HG02623 (cell line): ENCODE data around the gene UBR2.
"Not testable (repeated sequence)": the region's sequence is repeated elsewhere in the genome, so short reads cannot be mapped to it uniquely, and the experiment has no call there.

ENCODE experiments used
- ATAC-seq: cut with Tn5 transposase; IDR thresholded peaks from one replicate; pipeline ENCODE4 v1.9.1; 2021; ENCODE audit warnings: moderate library complexity; ENCODE audit not compliant: unreplicated experiment

Gene UBR2

DNA sequence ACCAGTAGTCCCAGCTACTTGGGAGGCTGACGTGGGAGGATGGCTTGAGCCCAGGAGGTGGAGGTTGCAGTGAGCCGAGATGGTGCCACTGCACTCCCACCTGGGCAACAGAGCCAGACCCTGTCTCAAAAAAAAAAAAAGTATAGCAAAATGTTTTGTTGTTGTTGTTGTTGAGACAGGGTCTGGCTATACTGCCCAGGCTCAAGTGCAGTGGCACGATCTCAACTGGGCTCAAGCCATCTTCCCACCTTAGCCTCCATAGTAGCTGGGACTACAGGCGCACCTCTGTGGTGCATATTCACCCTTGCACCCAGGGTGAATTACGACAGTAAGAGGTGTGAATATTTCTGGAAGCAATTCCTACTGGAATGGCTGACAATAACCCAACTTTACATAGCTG is 11.4 kb upstream of the UBR2 start:
- no peak for ATAC-seq

DNA sequence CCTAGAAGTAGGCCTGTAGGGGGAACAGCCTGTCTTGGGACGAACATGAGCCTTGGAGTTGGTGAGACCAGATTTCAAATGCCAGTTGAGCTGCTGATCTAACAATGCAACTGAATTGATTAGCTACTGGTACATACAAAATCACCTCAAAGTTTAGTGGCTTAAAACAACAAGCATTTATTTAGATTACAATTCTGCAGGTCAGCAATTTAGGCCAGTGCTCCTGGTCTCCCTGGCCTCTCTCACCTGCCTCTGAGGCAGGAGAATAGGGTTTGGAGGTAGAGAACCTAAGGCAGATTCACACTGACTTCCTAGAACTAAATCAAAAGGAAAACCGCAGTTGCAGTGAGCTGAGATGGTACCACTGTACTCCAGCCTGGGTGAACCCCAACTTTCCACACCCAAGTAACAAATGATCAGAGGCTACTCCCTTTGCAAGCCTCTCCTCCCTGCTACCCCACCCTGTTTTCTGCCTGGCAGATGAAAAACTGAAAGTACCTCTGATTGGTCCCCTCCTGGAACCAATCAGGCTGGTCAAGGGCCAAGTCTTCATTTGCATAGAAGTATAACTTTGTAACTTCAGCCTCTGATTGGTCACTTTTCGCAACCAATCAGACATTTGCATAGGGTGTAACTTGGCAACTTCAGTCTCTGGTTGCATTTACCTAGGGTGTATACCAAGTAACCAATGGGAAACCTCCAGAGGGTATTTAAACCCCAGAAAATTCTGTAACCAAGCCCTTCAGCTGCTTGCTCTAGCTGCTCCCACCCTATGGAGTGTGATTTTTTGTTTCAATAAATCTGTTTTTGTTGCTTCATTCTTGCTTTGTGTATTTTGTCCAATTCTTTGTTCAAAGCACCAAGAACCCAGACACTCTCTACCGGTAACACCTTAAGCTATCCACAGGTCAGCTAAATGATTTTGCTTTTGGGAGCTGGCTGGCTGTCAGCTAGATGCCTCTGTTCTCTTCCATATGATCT is 8.1 kb upstream of the UBR2 start:
- ATAC-seq = no peak

DNA sequence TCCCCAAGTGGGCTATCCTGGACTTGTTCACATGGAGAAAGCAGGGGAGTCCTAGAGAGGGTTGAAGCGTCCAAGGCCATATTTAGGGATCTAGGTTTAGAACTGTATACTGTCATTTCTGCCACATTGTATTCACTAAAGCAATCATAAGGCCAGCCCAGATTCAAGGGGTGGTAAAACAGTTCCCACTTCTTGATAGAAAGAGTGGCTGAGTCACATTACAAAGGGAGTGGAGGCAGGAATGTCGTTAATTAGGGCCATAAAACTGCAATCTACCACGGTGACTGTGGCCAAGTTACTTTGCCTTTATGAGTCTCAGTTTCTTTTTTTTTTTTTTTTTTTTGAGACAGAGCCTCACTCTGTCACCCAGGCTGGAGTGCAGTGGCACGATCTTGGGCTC is 7.4 kb upstream of the UBR2 start:
- no peak for ATAC-seq

DNA sequence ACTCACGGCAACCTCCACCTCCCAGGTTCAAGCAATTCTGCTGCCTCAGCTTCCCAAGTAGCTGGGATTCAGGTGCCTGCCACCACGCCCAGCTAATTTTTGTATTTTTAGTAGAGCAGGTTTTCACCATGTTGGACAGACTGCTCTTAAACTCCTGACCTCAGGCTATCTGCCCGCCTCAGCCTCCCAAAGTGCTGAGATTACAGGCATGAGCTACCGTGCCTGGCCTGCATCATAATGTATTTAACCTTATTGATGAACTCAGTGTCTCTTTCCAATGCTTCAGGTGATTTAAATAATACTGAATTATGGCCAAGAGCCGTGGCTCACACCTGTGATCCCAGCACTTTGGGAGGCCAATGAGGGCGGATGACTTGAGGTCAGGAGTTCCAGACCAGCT is 4.6 kb upstream of the UBR2 start:
- not testable (repeated sequence) for ATAC-seq

DNA sequence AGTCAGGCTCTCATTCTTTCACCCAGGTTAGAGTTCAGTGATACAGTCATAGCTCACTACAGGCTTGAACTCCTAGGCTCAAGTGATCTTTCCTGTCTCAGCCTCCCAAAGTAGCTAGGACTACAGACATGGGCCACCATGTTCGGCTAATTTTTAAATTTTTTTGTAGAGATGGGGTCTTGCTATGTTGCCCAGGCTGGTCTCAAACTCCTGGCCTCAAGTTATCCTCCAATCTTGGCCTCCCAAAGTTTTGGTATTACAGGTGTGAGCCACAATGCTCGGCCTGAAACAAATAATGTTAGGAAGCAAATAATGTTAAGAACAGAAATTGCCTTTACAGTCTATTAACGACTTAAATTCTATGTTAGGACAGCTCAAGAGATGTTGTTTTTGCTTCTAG is 1.8 kb upstream of the UBR2 start:
- ATAC-seq = no peak

DNA sequence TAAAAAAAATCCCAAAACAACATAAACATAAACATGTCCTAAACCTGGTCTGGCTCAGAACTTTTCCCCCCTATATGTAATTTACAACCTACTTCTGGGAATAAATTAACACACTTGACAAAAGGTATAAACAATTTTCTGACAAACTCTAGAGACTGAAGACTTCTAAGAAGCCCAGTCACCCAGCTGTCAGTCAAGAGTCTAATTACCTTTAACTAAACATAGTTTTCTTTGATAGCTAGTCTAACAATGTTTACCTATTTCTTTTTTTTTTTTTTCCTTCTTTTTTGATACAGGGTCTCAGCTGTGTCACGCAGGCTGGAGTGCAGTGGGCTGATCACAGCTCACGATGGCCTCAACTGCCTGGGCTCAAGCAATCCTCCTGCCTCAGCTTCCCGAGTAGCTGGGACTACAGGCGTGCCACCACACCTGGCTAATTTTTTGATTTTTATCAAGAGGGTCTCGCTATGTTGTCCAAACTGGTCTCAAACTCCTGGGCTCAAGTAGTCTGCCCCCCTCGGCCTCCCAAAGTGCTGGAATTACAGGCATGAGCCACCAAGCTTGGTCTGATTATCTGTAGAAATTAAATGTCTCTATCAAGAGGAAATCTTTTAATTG is 932 bp upstream of the UBR2 start:
- no peak for ATAC-seq

DNA sequence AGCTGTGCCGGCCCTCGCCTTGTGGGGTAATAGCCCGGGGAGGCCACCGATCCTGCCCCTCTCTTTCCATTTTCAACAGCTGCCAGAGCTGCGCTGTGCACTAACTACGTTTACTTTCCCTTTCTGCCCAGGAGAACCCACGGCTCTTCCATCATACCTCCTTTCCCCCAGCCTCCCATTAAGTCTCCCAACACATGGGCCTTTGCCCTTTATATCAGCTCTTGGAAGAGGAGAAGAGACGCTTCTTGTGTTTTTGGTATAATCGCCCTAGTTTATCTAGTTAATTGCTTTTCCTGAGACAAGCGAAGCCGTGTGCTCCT is 637 bp downstream of the UBR2 start:
- peak; percentile 6 for ATAC-seq

DNA sequence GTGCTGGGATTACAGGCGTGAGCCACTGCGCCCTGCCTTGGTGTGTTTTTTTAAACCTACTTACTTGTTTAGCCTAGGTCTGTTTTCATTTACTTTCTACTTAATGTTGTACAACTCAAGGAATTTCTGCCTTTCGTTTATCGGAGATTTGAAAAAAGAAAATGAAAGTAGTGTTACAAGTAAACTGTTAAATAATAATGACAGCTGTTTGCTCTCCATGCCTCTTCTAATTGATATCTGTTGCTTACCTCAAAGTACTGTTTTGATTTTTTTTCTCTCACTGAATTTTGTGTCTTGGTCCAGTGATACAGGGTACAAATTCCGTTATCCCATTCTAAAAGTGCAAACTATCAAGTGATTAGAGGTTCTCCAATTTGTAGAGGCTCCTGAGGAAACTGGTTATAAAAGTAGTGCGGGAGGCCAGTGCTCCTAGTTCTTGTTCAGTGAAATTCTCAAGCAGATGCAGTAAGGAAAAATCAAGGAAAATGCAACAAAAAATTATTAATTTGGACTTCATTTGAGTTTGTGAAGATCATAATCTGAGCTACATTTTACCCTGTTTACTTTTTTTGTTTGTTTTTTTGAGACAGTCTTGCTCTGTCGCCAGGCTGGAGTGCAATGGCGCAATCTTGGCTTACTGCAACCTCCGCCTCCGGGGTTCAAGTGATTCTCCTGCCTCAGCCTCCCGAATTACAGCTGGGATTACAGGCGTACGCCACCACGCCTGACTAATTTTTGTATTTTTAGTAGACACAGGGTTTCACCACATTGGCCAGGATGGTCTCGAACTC is 2.2 kb downstream of the UBR2 start:
- no peak for ATAC-seq

DNA sequence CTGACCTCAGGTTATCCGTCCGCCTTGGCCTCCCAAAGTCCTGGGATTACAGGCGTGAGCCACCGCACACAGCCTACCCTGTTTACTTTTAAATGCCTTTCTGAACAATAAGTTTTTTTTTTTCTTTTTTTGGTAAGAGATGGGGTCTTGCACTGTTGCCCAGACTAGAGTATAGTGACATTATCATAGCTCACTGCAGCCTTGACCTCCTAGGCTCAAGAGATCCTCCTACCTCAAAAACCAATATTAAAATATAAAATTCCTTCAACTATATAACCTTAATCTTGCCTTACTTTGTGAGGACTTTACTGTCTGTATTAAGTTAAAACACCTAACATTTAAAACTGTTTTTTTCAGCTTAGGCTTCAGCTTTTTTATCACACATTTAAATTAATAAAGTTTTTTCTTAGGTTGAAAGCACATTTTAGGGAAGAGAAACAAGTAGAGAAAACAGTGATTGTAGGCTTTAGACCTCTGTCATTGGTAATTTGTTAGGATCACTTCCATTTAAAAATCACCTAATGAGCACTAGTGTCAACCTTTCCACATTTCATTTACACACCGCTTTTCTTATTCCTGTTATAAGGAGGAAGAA is 2.9 kb downstream of the UBR2 start:
- ATAC-seq = no peak

DNA sequence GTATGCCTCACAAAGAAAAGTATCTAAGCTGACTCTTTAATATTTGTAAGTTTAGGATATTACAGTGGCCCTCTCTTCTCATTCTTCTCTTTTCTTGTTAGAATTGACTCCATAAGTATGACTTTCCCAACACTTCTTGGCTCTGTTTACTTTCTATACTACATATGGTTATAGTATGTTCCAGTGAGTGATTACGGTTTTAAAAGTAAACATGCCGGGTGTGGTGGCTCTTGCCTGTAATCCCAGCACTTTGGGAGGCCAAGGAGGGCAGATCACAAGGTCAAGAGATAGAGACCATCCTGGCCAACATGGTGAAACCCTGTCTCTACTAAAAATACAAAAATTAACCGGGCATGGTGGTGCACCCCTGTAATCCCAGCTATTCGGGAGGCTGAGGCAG is 3.4 kb downstream of the UBR2 start:
- not testable (repeated sequence) for ATAC-seq

DNA sequence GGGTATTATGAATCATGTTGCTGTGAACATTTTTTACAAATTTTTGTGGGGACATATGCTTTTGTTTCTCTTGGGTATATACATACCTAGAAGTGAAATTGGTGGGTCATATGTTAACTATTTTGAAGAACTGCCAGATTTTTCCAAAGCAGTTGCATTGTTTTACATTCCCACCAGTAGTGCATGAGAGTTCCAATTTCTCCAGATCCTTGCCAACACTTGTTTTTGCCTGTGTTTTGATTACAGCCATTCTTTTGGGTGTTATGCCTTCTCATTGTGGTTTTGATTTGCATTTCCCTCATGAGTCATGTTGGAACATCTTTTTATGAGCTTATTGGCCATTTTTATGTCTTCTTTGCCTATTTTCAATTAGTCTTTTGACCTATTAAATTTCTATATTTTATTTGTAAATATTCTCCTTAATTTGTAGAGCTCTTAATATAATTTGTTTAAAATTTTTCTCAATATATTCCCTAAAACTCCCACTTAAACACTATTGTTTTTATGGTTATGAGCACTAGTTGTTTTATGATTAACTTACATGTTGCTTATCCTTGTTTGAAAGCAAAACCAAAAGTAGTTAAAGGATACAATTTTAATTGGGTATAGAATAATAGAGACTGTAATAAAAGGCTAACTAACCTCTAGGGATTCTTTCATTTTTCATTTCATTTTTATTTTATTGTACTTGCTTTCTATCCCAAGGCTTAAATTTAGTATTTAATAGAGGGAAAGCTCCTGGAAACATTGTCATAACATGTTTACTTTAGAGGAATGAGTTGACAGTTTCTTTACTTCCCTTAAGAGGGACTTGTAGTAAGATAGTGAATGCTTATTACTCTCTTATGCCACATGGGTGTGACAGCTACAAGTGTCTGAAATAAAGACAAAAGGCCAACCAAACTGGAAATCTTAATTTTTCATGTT is 5.5 kb downstream of the UBR2 start:
- no peak for ATAC-seq

DNA sequence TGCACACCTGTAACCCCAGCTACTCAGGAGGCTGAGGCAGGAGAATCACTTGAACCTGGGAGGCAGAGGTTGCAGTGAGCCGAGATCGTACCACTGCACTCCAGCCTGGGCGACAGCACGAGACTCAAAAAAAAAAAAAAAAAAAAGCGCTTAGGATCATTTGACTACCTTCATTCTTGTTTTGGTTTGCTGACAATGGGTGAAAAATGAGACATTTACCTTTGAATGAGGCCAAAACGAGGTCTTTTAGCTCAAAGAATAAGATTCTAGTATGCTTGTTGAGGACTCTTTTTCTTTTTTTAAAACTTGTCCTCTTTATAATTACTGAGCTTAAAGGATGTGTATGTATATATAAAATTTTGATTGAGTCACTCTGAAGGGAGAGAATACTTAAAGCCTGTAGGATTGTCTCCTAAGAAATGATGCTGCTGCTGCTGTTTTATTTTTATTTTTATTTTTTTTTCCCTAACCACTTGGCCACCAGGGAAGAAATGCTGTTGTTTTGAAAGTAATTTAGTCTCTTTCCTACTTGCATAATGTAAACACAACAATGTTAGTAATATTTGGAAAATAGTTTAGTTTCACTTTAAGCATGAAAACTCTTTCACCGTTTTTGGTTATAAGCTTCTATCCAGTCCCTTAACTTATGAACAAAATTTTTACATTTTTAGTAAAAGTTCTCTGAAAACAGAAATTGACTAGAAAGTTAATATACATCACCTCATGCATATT is 7.9 kb downstream of the UBR2 start:
- peak; percentile 28 for ATAC-seq

DNA sequence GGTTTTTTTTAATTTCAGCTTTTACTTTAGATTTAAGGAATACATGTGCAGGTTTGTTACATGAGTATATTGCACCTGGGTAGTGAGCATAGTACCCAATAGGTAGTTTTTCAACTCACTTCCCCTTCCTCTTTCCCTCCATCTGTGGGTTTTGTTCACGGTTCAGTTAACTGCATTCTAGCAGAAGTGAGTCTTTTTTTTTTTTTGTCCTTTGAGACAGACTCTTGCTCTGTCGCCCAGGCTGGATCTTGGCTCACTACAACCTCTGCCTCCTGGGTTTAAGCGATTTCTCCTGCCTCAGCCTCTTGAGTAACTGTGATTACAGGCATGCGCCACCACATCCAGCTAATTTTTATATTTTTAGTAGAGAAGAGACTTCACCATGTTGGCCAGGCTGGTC is 8.7 kb downstream of the UBR2 start:
- ATAC-seq = peak; percentile 75

DNA sequence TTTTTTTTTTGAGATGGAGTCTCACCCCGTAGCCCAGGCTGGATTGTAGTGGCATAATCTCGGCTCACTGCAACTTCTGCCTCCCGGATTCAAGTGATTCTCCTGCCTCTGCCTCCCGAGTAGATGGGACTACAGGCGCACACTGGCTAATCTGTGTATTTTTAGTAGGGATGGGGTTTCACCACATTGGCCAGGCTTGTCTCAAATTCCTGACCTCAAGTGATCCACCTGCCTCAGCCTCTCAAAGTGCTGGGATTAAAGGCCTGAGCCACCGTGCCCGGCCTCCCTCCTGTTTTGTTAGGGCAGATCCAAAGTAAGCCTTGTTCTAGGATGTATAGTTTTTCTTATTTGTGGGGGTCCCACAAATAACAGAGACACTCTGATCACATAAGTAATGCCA is 12.7 kb downstream of the UBR2 start:
- not testable (repeated sequence) for ATAC-seq

DNA sequence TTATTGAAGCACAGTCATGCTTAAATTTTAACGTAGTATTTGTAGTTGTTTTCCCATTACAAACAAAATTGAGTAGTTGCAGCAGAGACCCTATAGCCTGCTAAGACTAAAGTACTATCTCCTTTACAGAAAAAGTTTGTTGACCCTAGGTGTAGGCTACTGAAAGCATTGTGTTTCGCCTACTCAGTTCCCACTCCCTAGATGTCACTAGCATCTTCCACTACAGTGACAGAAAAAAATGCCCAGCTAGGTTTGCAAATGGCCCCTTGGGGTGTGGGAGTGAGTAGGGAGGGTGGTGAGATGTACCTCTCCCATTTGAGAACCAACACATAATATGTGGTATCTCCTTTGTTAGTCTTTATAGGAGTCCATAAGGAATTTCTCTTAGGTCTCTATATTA is 34.5 kb downstream of the UBR2 start:
- no peak for ATAC-seq

DNA sequence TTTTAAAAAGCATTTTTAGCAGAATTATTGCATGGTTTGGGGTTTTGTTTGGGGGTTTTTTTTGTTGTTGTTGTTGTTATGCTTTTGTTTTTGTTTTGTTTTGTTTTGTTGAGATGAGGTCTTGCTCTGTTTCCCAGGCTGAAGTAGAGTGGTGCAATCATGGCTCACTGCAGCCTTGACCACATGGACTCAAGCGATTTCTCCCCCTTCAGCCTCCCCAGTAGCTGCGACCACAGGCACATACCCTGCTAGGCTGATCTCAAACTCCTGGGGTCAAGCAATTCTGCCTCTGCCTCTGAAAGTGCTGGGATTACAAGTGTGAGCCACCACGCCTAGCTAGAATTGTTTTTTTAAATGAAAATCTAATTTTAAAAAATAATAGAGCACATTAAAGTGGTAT is 35.7 kb downstream of the UBR2 start:
- no peak for ATAC-seq

DNA sequence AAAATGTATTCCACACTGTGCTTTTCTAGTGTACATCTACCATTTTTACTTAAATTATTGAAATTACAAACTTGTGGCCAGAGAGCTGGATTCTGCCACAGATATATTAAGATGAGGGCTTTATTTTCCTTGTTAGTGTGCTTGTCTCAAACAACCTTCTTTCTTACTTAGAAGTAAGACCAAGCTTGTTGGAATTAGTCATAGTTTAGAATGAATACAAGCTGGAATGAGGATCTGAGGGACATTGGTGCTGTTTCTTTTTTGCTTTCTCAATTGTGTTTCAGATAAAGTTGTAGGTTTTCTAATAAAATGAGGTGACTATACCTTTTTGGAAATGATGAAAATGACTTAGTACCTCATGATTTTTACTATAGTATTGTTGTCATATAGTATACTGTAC is 40.3 kb downstream of the UBR2 start:
- no peak for ATAC-seq

DNA sequence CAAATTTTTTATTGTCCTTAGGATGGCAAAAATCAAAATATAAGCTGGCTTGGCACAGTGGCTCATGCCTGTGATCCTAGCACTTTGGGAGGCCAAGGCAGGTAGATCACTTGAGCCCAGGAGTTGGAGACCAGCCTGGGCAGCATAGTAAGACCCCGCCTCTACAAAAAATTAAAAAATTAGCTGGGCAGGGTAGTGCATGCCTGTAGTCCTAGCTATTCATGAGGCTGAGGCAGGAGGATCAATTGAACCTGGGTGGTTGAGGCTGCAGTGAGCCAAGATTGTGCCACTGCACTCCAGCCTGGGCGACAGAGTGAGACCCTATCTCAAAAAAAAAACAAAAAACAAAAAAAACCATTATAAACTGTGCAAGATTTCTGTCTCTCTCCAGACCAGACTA is 40.9 kb downstream of the UBR2 start:
- not testable (repeated sequence) for ATAC-seq

DNA sequence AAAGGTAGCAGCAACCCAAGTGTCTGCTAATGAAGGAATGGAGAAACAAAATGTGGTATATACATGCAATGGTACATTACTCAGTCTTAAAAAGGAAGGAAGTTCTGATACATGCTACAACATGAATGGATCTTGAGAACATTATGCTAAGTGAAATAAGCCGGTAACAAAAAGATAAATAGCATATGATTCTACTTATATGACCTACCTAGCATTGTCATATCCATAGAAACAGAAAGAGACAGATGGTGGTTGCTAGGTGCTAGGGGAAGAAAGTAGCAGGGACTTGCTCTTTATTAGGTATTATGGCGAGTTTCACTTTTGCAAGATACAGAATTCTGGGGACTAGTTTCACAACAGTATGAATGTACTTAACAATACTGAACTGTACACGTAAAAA is 46.6 kb downstream of the UBR2 start:
- no peak for ATAC-seq

DNA sequence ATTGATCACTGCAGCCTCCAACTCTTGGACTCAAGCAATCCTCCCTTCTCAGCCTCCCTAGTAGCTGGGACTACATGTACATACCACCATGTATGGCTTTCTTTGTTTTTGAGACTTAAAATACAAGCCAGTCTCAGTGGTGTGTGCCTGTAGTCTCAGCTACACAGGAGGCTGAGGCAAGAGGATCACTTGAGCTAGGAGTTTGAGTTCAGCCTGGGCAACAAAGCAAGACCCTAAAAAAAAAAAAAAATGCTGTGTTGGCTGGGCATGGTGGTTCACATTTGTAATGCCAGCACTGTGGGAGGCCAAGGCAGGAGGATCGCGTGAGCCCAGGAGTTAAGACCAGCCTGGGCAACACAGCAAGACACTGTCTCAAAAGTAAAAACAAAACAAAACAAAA is 51.7 kb downstream of the UBR2 start:
- ATAC-seq = no peak
